HCT116 (cell line): ENCODE measurements around the gene HOXD10. TPM values are rescaled to one million over a fixed set of nuclear protein-coding genes. Genes with fewer than 3 reads are reported as not detected.

ENCODE experiments used
- ATAC-seq: fragments of 200-7000 bp; cut with Tn5 transposase; 2 replicates; pipeline ENCODE4 v1.9.1; 2020; ENCODE audit warnings: mild to moderate bottlenecking, moderate library complexity
- BruUV-seq: library from RNA; stranded (reverse); fragments of 400-500 nt; replicated peaks from 2 replicates; lab custom pipeline; 2021; lab: Mats Ljungman, UMichigan
- CTCF ChIA-PET: fragments of 300-600 bp; sonication (Branson Sonifier 250); formaldehyde crosslinking; loops from one replicate; lab custom pipeline; 2021; ENCODE audit warnings: antibody characterized with exemption; lab: Charles Lee
- POLR2A ChIA-PET: fragments of 300-600, 350-600 bp; sonication (Branson Sonifier 250); formaldehyde crosslinking; loops from one replicate; lab custom pipeline; 2021; ENCODE audit warnings: antibody characterized with exemption; lab: Charles Lee
- RAD21 ChIA-PET, 2 experiments: fragments of 300-600 bp; sonication (Branson Sonifier 250); formaldehyde crosslinking; loops; one replicate each; lab custom pipeline; 2023; ENCODE audit warnings: low total read pairs in 2 of 2; ENCODE audit not compliant: uncharacterized antibody in 2 of 2, unreplicated experiment in 2 of 2, low non-redundant PET in 1 of 2; lab: Charles Lee
- DNase-seq: peaks from one replicate; pipeline ENCODE4 v3.0.0-alpha.2; 2010; ENCODE audit warnings: low read depth, low spot score
- H2AFZ ChIP-seq: fragments of 200-600 bp; shearing (Covaris generic), sonication (generic); 2 replicates; pipeline ENCODE4 v1.6.1; 2017; ENCODE audit warnings: low read depth, mixed run types, mixed read lengths, antibody characterized with exemption, low read length; ENCODE audit not compliant: poor library complexity, severe bottlenecking
- H3K27ac ChIP-seq: 2 replicates; pipeline ENCODE4 v1.5.1; 2012; ENCODE audit warnings: low read depth, low read length
- H3K27me3 ChIP-seq: fragments of 200-600 bp; sonication (generic); 2 replicates; pipeline ENCODE4 v1.6.1; 2016; ENCODE audit warnings: mixed run types, low read length, mixed read lengths; ENCODE audit not compliant: insufficient read depth
- H3K36me3 ChIP-seq, 2 experiments: fragments of 200-500 bp in 1 of 2; fragments of 200-600 bp in 1 of 2; sonication (Bioruptor generic) in 1 of 2; sonication (generic) in 1 of 2; 2 replicates each; pipeline versions ENCODE4 v1.5.1 to v1.6.1; 2014 to 2016; ENCODE audit warnings: low read length in 2 of 2, inconsistent platforms in 1 of 2, mixed read lengths in 1 of 2, mixed run types in 1 of 2; ENCODE audit not compliant: insufficient read depth in 2 of 2, control insufficient read depth in 1 of 2
- H3K4me1 ChIP-seq, 2 experiments: fragments of 200-600 bp in 1 of 2; sonication (generic) in 1 of 2; 2 replicates each; pipeline versions ENCODE4 v1.5.1 to v1.6.1; 2012 to 2017; ENCODE audit warnings: low read length in 2 of 2, inconsistent platforms in 1 of 2, mild to moderate bottlenecking in 1 of 2, mixed read lengths in 1 of 2, mixed run types in 1 of 2, moderate library complexity in 1 of 2; ENCODE audit not compliant: insufficient read depth in 2 of 2, control insufficient read depth in 1 of 2
- H3K4me2 ChIP-seq: fragments of 200-600 bp; sonication (generic); 2 replicates; pipeline ENCODE4 v1.6.1; 2017; ENCODE audit warnings: mixed run types, low read length, mixed read lengths
- H3K4me3 ChIP-seq, 2 experiments: fragments of 200-600 bp in 1 of 2; sonication (generic) in 1 of 2; replicated peaks in 1 of 2; 2 replicates each; pipeline ENCODE4 v1.5.1; 2011 to 2016; ENCODE audit warnings: low read length in 2 of 2, control low read depth in 1 of 2, low read depth in 1 of 2, mild to moderate bottlenecking in 1 of 2, mixed read lengths in 1 of 2, mixed run types in 1 of 2
- H3K79me2 ChIP-seq: fragments of 200-600 bp; sonication (generic); 2 replicates; pipeline ENCODE4 v1.6.1; 2017; ENCODE audit warnings: mild to moderate bottlenecking, mixed run types, low read length, moderate library complexity, mixed read lengths; ENCODE audit not compliant: insufficient read depth
- H3K9ac ChIP-seq: fragments of 200-600 bp; sonication (generic); 2 replicates; pipeline ENCODE4 v1.6.1; 2016; ENCODE audit warnings: low read length, mixed read lengths
- H3K9me2 ChIP-seq: fragments of 200-600 bp; sonication (generic), shearing (Covaris generic); 2 replicates; pipeline ENCODE4 v1.6.1; 2017; ENCODE audit warnings: mixed run types, mild to moderate bottlenecking, moderate library complexity; ENCODE audit not compliant: insufficient read depth
- H3K9me3 ChIP-seq, 2 experiments: fragments of 200-500 bp in 1 of 2; fragments of 200-600 bp in 1 of 2; sonication (Bioruptor generic) in 1 of 2; sonication (generic) in 1 of 2; 2 replicates each; pipeline ENCODE4 v1.6.1; 2014 to 2017; ENCODE audit warnings: low read length in 2 of 2, mixed read lengths in 2 of 2, inconsistent platforms in 1 of 2, low read depth in 1 of 2, mild to moderate bottlenecking in 1 of 2, mixed run types in 1 of 2, moderate library complexity in 1 of 2; ENCODE audit not compliant: control insufficient read depth in 1 of 2, insufficient read depth in 1 of 2
- H4K20me1 ChIP-seq: fragments of 200-600 bp; sonication (generic), shearing (Covaris generic); 2 replicates; pipeline ENCODE4 v1.6.1; 2017; ENCODE audit warnings: mixed run types, mild to moderate bottlenecking, moderate library complexity; ENCODE audit not compliant: insufficient read depth
- ATF3 ChIP-seq: IDR thresholded peaks from 2 replicates; pipeline ENCODE4 v1.6.1; 2012
- CBX3 ChIP-seq: IDR thresholded peaks from 2 replicates; pipeline ENCODE4 v1.6.1; 2012; ENCODE audit warnings: low read depth
- CTCF ChIP-seq, 3 experiments: fragments of 200-600 bp in 1 of 3; sonication (generic) in 1 of 3; IDR thresholded peaks in 2 of 3; conservative IDR thresholded peaks in 1 of 3; 2 replicates each; pipeline ENCODE4 v1.5.1; 2012 to 2017; ENCODE audit warnings: low read depth in 2 of 3, low read length in 2 of 3, antibody characterized with exemption in 1 of 3, borderline replicate concordance in 1 of 3, control low read depth in 1 of 3, mild to moderate bottlenecking in 1 of 3, mixed read lengths in 1 of 3, mixed run types in 1 of 3, moderate library complexity in 1 of 3; ENCODE audit not compliant: insufficient read depth in 1 of 3
- EGR1 ChIP-seq: IDR thresholded peaks from 2 replicates; pipeline ENCODE4 v1.6.1; 2012; ENCODE audit warnings: low read depth
- EZH2 ChIP-seq: fragments of 200-600 bp; sonication (generic); IDR thresholded peaks from 2 replicates; pipeline ENCODE4 v1.6.1; 2017; ENCODE audit warnings: antibody characterized with exemption, mixed run types
- FOSL1 ChIP-seq: IDR thresholded peaks from 2 replicates; pipeline ENCODE4 v1.6.1; 2012; ENCODE audit warnings: low read depth
- JUND ChIP-seq: IDR thresholded peaks from 2 replicates; pipeline ENCODE4 v1.6.1; 2012
- SIN3A ChIP-seq: IDR thresholded peaks from 2 replicates; pipeline ENCODE4 v1.6.1; 2012; ENCODE audit warnings: low read depth
- SP1 ChIP-seq: IDR thresholded peaks from 2 replicates; pipeline ENCODE4 v1.6.1; 2012; ENCODE audit warnings: low read depth
- TCF7L2 ChIP-seq: IDR thresholded peaks from 2 replicates; pipeline ENCODE4 v1.7.0; 2011; ENCODE audit warnings: borderline replicate concordance, inconsistent platforms; ENCODE audit not compliant: insufficient read depth, insufficient read length; ENCODE audit errors: extremely low read depth
- YY1 ChIP-seq: IDR thresholded peaks from 2 replicates; pipeline ENCODE4 v1.6.1; 2011; ENCODE audit warnings: low read length, low read depth, moderate library complexity, mild to moderate bottlenecking; ENCODE audit not compliant: insufficient replicate concordance; ENCODE audit errors: extremely low read depth
- ZFX ChIP-seq: fragments of 450-650 bp; IDR thresholded peaks from 2 replicates; pipeline ENCODE4 v1.6.1; 2017
- ZNF274 ChIP-seq: fragments of 200-500 bp; sonication (Bioruptor generic); IDR thresholded peaks from 2 replicates; pipeline ENCODE4 v1.6.1; 2014; ENCODE audit warnings: mild to moderate bottlenecking, low read depth, low read length, inconsistent platforms
- intact Hi-C: fragments of 100-400 bp; cut with micrococcal nuclease; formaldehyde crosslinking; loops from 2 replicates; pipeline ENCODE4 v1.10.0; 2022
- total RNA-seq: library from RNA; stranded (reverse); gene quantifications from one replicate; pipeline ENCODE4 v1.2.1, GENCODE V29; 2021; ENCODE audit not compliant: unreplicated experiment

Gene HOXD10
- total RNA-seq, 1 experiment from 2014 or later = not detected

- TF ChIP-seq CTCF (IDR thresholded peaks at IDR 0.05 in 2 of 3, conservative IDR thresholded peaks at IDR 0.05 in 1 of 3; ENCODE audit: borderline replicate concordance in 1 of 3, insufficient read depth in 1 of 3, low read depth in 2 of 3, low read length in 2 of 3) = no peak
- no peak for TF ChIP-seq ZFX
- no peak for TF ChIP-seq ATF3
- no peak for TF ChIP-seq ZNF274
- no peak for TF ChIP-seq SP1
- TF ChIP-seq YY1 = no peak
- no peak for TF ChIP-seq JUND
- no peak for TF ChIP-seq EZH2
- no peak for TF ChIP-seq TCF7L2
Observed at GRCh38 chr2:176072951-176073904, 43.4 kb upstream of the HOXD10 start (continued).

- Histone ChIP-seq H3K9ac (no peak overlapping the region), H3K27ac (no peak overlapping the region), H3K9me3 (no peaks in the 10 kb centered on the region), H3K4me1 (no peaks in the 10 kb centered on the region), H3K27me3 (no peaks in the 10 kb centered on the region), H3K9me2 (no peaks in the 10 kb centered on the region), H4K20me1 (no peaks in the 10 kb centered on the region), H3K79me2 (no peaks in the 10 kb centered on the region), H2AFZ (no peak overlapping the region), H3K4me2 (no peak overlapping the region), H3K36me3 (no peaks in the 10 kb centered on the region), H3K4me3 (no peak overlapping the region)
- no TSS peak for BruUV-seq
- ATAC-seq = no peak
- RAD21 ChIA-PET = no interaction called here
- intact Hi-C loops = no loop called here
- DNase-seq = no peak
- CTCF ChIA-PET = no interaction called here
- POLR2A ChIA-PET = interaction anchor here (0.6 kb wide), 1 partner anchor 701 kb away, joined by 3 read pairs; no protein-coding TSS in a partner anchor
- TF ChIP-seq SP1 = no peak
- no peak for TF ChIP-seq CTCF (IDR thresholded peaks at IDR 0.05 in 2 of 3, conservative IDR thresholded peaks at IDR 0.05 in 1 of 3; ENCODE audit: borderline replicate concordance in 1 of 3, insufficient read depth in 1 of 3, low read depth in 2 of 3, low read length in 2 of 3)
- no peak for TF ChIP-seq FOSL1
- no peak for TF ChIP-seq CBX3
- no peak for TF ChIP-seq ZFX
- TF ChIP-seq SIN3A = no peak
- no peak for TF ChIP-seq EZH2
- no peak for TF ChIP-seq EGR1
- TF ChIP-seq, all 23 proteins: peak for 0
Observed at GRCh38 chr2:176074919-176075425, 41.6 kb upstream of the HOXD10 start.
